Lower leg skin (tissue), 4 donors: Measurements from ENCODE around the gene BMAL2. TPM values are rescaled to one million over a fixed set of nuclear protein-coding genes. Genes with fewer than 3 reads are reported as not detected.

ENCODE experiments used
- DNase-seq, 2 donors: peaks; one replicate each; pipeline ENCODE4 v3.0.0-alpha.2; 2019; ENCODE audit warnings: low spot score in 2 of 2
- H3K4me3 ChIP-seq: fragments of 200-600 bp; sonication (generic); 2 replicates; pipeline ENCODE4 v1.5.1; 2017; ENCODE audit warnings: mild to moderate bottlenecking, low read depth; ENCODE audit not compliant: poor library complexity, severe bottlenecking
- CTCF ChIP-seq, 3 donors: fragments of 450-650 bp; IDR thresholded peaks; one replicate each; pipeline ENCODE4 v1.5.1; 2016; ENCODE audit warnings: antibody characterized with exemption in 3 of 3, mild to moderate bottlenecking in 3 of 3, moderate library complexity in 2 of 3
- POLR2A ChIP-seq, 2 donors: fragments of 450-650 bp; IDR thresholded peaks; one replicate each; pipeline ENCODE4 v1.6.1; 2016 to 2017; ENCODE audit warnings: antibody characterized with exemption in 2 of 2, mild to moderate bottlenecking in 1 of 2, moderate library complexity in 1 of 2
- WGBS, 2 donors: methylation state at CpG; one replicate each; pipeline ENCODE4 v1.1.5; 2018; 5-methylcytosine and 5-hydroxymethylcytosine counted together
- intact Hi-C: fragments of 100-400 bp; cut with DNase I; formaldehyde crosslinking; loops from one replicate; pipeline ENCODE4 v1.15.0; 2023; ENCODE audit warnings: low total_unique reads
- total RNA-seq, 4 donors: library from RNA; depleted of rRNA; stranded (reverse); fragments of >200 nt; gene quantifications; one replicate each; pipeline ENCODE4 v1.1.0, GENCODE V29; 2016

BMAL2 gene
- total RNA-seq, 4 donors from 2014 or later = 11.6 to 24.2 (median 19.1) TPM

GRCh38 chr12:27309293-27309994, 23.2 kb upstream of the BMAL2 start:
- H3K4me3 ChIP-seq = no peak overlapping the region
- intact Hi-C loops = loop anchor here (5.0 kb wide), 1 partner anchor 292 kb away; no protein-coding TSS in a partner anchor
- WGBS, 2 donors = 87 to 100% methylated on average over 2 of the region's 2 CpGs
- DNase-seq = no peak
- no peak for TF ChIP-seq POLR2A (IDR thresholded peaks at IDR 0.05)
- no peak for TF ChIP-seq CTCF (IDR thresholded peaks at IDR 0.05)

GRCh38 chr12:27309995-27310315, 22.7 kb upstream of the BMAL2 start:
- H3K4me3 ChIP-seq = no peak overlapping the region
- 96 to 100% methylated on average over 1 of the region's 1 CpG for WGBS, 2 donors
- intact Hi-C loops = loop anchor here (5.0 kb wide), 1 partner anchor 293 kb away; no protein-coding TSS in a partner anchor
- no peak for TF ChIP-seq POLR2A (IDR thresholded peaks at IDR 0.05)
- no peak for TF ChIP-seq CTCF (IDR thresholded peaks at IDR 0.05)
- DNase-seq = no peak

- DNase-seq = no peak
- TF ChIP-seq POLR2A (IDR thresholded peaks at IDR 0.05) = no peak
- no peak for TF ChIP-seq CTCF (IDR thresholded peaks at IDR 0.05)
- WGBS, 2 donors = 92 to 100% methylated on average over 1 of the region's 1 CpG
- intact Hi-C loops = no loop called here
- H3K4me3 ChIP-seq = no peak overlapping the region
Observed at GRCh38 chr12:27316947-27317346, 15.7 kb upstream of the BMAL2 start.

GRCh38 chr12:27319409-27319808, 13.2 kb upstream of the BMAL2 start:
- H3K4me3 ChIP-seq = no peak overlapping the region
- no peak for DNase-seq
- WGBS, 2 donors = 34 to 38% methylated on average over 1 of the region's 1 CpG
- intact Hi-C loops = no loop called here
- TF ChIP-seq POLR2A (IDR thresholded peaks at IDR 0.05) (no peak), CTCF (IDR thresholded peaks at IDR 0.05) (no peak)

- intact Hi-C loops = no loop called here
- no peak overlapping the region for H3K4me3 ChIP-seq
- 90 to 95% methylated on average over 2 of the region's 2 CpGs for WGBS, 2 donors
- TF ChIP-seq CTCF (IDR thresholded peaks at IDR 0.05) (no peak), POLR2A (IDR thresholded peaks at IDR 0.05) (no peak)
- DNase-seq = no peak
Observed at GRCh38 chr12:27319848-27320247, 12.8 kb upstream of the BMAL2 start.

- TF ChIP-seq CTCF (IDR thresholded peaks at IDR 0.05) = no peak
- TF ChIP-seq POLR2A (IDR thresholded peaks at IDR 0.05) = no peak
- no peak overlapping the region for H3K4me3 ChIP-seq
- intact Hi-C loops = no loop called here
- DNase-seq = no peak
Observed at GRCh38 chr12:27324530-27324929, 8.1 kb upstream of the BMAL2 start.
